Esophagus muscularis mucosa (tissue), 3 donors: Measurements from ENCODE around the gene EIF4G1.

Experiments used
- POLR2A ChIP-seq: fragments of 450-650 bp; IDR thresholded peaks from one replicate; pipeline ENCODE4 v1.6.1; 2017; ENCODE audit warnings: antibody characterized with exemption, moderate library complexity, mild to moderate bottlenecking, low read depth
- TF ChIP-seq, protein P1 (sequence below), 3 experiments: fragments of 200-600 bp in 2 of 3; fragments of 450-650 bp in 1 of 3; sonication (generic) in 2 of 3; IDR thresholded peaks; one replicate each; pipeline ENCODE4 v1.5.1; 2017 to 2019; ENCODE audit warnings: antibody characterized with exemption in 3 of 3, mild to moderate bottlenecking in 2 of 3, moderate library complexity in 1 of 3

DNA sequence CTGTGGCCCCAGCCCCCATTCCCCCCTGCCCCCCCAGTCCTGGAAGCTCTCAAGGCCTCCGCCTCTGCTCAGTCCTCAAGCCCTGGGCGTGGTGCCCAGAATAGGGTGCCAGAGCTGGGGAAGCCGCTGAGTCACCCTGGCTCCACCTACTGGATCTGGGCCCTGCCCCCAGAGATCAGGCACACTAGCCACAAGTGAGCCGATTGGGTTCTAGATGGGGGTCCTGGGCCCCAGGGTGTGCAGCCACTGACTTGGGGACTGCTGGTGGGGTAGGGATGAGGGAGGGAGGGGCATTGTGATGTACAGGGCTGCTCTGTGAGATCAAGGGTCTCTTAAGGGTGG, 5.7 kb downstream of the EIF4G1 start:
- TF ChIP-seq, protein P1, sequence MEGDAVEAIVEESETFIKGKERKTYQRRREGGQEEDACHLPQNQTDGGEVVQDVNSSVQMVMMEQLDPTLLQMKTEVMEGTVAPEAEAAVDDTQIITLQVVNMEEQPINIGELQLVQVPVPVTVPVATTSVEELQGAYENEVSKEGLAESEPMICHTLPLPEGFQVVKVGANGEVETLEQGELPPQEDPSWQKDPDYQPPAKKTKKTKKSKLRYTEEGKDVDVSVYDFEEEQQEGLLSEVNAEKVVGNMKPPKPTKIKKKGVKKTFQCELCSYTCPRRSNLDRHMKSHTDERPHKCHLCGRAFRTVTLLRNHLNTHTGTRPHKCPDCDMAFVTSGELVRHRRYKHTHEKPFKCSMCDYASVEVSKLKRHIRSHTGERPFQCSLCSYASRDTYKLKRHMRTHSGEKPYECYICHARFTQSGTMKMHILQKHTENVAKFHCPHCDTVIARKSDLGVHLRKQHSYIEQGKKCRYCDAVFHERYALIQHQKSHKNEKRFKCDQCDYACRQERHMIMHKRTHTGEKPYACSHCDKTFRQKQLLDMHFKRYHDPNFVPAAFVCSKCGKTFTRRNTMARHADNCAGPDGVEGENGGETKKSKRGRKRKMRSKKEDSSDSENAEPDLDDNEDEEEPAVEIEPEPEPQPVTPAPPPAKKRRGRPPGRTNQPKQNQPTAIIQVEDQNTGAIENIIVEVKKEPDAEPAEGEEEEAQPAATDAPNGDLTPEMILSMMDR (IDR thresholded peaks at IDR 0.05) = no peak
- no peak for TF ChIP-seq POLR2A
